Fibroblast of skin of left biceps (primary cell): ENCODE data around the gene UGT1A1.

Experiments used
- DNase-seq, 2 experiments: peaks; one replicate each; pipeline ENCODE4 v3.0.0-alpha.2; 2013; ENCODE audit warnings: low read depth in 2 of 2

UGT1A1 gene

DNA sequence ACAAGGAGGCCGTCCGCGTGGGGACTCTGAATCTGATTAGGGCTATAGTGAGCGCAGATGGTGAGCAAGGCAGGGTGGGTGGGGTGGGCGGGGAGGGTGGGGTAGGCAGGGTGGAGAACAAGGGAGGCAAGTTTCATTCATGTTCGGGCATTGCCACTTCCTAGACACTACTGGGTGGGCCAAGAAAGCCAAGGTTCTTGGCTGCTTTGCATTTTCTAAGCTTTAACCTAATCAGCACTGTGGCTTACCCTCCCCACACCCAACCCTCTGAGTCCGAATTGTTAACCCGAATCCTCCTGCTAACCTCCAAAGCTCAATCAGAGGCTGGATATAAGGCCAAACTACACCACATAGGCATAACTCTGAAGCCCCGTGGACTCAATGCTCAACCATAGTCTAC, 36.2 kb downstream of the UGT1A1 start:
- no peak for DNase-seq

DNA sequence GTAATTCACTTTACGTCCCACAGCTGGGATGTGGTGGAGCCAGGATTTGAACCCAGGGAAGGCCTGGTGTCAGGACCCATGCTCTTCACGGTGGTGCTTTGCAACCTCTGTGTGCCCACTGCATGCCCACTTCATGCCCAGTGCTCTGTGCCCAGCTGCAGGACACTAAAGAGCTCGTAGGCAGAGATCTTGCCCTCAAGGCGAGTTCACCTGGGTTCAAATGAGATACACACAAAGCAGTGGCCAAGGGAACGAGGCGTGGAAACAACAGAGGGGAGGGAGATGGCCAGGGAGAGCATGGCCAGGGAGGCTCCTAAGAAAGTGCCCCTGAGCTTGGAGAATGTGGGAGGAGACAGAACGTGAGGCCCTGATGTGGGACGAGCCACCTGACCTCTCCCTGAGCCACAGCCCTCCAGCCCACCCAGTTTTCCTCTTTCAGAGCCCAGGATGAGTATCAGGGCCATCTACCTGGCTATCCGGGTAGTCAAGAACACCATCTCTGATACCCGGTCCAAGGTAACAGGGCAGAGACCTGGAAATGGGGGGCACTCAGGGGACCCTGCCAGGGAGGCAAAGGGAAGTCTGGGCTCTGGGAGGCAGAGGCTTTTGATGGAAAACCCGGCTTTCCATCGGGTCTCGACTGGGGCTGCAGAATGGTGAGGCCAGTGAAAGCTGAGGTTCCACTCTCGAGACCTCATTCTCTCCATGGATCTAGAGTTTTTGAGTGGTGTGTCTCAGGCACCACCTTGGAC, 38.4 kb downstream of the UGT1A1 start:
- no peak for DNase-seq

DNA sequence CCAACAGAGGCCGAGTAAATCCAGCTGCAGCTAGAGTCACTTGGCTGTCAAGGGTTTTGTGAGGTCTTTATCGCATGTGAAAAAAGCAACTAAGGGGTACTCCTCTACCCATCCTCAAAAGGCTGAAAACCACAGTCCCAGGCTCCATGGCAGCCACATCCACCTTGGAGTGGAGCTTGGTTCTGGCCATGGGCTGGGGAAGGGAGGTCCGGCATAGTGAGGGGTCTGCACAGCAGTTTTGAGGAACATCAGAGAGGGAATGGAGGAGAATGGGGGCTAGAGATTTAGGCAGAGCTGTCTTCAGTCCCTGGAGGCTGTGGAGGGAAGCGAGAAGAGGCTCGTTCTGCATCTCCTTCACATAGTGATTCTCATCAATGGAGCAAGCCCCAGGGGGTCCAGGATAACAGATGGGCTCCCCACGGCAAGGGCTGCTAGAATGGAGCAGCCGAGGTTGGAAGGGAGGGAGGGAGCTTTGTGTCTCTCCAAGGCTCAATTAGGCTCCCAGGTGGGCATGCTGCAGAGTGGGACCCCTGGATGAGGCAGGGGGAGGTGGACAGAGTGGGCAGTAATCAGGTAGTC, 39.1 kb downstream of the UGT1A1 start:
- no peak for DNase-seq

DNA sequence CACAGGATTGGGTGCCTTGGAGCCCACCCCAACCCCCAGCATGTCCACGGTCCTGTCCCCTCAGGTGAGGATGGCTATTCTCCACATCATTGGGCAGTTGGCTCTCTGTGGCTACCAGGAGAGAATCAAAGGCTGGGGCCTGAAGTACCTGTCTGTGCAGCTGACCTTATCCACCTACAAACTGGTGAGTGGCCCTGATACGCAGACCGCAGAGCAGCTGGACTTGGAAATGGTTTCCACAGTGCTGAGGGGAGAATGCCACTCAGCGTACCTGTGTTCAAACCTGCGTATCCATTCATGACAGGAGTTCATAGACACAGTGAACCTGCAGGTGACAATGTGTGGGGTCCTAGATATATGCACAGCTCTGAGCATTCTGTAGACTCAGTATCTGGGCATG, 39.6 kb downstream of the UGT1A1 start:
- no peak for DNase-seq

DNA sequence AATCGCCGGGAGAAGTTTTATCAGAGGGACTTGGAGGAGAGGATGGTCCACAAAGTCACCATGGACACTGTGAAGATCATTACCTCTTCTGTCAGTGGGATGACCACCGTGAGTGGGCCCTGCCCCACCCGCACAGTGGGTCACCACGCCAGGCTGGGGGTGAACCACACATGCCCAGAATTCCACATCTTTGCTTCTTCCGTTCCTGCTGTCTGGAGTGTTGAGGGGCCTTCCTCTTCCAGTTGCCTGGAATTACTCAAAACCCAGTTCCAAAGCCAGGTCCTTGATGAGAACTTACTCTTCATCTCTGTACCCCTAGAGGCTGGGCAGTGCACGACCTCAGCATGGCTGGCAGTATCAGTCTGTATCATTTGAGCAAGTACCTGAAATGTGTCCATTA, 40.1 kb downstream of the UGT1A1 start:
- no peak for DNase-seq

DNA sequence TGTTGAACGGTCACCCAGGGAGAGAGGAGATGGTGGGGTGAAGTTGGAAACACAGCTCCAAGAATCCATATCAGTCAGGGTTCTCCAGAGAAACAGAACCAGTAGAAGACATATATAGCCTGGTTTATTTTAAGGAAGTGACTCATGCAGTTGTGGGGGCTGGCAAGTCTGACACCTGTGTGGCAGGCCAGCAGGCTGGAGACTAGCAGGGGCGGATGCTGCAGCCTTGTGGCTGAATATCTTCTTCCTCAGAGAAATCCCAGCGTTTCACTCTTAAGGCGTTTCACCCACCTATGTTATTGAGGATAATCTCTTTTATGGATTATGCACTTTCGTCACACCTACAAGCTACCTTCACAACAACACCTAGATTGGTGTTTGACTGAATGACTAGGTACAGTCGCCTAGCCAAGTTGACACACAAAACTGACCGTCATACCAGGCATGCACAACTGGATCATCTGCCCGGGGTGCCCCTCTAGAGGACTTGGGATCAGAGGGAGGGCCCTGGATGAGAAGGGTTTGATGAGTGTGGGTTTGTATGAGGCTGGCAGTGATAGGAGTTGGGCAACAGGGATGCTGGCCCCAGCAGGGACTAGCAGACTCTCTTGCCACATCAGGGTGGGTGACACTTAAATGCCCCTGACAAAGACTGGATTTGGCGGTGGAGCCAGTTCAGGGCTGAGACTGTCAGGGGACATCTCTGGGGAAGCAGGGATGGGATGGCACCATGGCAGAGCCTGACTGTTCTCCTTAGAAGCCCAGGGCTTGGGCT, 41.5 kb downstream of the UGT1A1 start:
- no peak for DNase-seq

DNA sequence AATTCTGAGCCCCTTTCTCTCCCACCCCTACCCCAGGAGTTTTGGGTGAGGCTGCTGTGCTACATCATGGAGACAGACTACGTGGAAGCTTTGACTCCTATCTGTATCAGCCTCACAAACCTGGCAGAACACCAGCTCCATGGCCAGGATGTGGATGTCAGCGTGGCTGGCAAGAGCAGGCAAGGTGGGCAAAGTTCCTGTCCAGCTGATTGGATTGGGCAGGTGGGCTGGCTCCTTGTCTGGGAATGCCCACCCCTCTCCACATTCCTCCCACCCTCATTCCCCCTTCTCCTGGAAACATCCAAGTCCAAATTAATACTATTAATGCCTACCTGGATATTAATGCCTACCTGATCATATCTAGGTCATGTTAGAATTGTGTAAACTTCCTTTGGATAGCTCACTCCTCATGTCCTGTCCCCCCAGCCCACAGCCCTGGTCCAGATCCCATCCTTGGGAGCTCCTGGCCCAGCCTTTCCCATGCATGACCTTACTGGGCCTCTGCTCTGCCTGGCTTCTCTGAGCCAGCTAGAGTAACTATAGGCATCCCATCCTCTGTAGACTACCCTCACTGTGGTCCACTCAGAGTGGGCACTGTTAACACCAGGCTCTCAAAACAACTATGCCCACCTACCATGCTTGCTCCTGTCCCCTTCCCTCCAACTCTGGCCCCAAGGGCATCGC, 42.2 kb downstream of the UGT1A1 start:
- DNase-seq: no peak

DNA sequence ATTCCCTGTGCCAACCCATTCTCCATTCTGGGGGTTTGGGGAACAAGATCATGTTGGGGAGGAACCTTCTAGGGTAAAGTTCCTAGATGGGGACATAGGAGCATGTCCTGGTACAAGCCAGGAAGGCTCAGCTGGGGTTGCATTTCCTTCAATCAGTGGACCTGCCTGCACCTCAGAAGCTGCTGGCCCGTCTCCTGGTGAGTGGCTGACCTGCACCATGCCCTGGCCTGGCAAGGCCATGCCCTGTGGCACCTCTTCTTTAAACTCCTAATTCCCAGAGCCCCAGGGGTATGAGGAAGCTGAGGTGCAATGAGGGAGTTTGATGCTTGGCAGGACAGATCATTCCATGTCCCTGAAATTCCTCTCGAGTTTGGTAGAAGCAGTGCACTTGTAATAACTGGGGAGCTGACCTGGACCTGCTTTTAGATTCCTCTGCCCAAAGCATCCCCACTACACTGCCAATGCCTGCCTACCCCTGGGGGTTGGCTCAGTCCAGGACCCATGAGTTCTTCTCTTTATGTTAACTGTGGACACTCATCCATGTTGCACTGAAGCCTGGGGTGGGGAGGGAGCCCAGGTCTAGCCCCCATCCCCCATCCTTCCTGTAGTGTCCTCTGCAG, 43.3 kb downstream of the UGT1A1 start:
- no peak for DNase-seq

DNA sequence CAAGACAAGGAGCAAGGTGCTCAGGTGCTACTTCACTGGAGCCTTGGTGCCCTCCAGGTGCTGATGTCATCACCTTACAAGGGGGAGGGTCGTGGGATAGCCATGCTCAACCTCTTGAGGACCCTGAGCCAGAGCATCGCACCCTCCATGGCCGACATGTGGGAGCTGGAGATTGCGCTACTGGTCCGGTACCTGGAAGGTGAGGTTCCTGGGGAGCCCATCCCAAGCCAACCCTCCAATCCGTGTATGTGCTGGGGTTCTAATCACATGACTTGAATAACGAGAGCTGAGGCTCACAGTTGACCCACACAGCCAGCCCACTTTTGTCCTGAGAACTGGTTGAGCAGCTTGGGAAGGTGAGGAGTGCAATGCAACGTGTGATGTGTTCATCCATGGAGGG, 43.9 kb downstream of the UGT1A1 start:
- no peak for DNase-seq

DNA sequence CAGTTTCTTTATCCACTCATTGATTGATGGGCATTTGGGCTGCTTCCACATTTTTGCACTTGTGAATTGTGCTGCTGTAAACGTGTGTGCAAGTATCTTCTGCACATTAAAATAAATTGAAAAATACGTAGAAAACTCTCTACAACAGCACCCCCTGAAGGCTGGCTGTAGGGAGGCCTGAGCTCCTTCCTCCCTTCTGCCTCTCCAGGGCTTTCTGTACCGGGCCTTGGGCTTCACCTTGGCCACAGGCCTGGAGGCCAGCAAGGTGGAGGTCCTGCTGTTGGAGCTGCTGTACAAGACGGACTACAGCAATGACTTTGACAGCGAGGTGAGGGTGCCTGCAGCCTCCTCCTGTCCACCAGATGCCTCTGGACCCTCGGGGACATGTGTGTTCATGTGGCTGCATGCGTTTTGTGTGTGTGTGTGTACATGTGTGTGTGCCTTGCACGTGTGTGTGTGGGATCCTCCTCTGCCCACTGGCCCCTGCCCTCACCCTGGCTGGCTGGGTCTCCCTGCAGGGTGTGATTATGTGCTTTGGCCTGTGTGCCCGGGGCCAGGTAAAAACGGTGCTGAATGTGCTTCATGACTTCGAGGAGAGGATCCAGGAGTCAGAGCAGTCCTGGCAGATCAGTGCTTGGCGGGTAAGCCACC, 47.3 kb downstream of the UGT1A1 start:
- no peak for DNase-seq

DNA sequence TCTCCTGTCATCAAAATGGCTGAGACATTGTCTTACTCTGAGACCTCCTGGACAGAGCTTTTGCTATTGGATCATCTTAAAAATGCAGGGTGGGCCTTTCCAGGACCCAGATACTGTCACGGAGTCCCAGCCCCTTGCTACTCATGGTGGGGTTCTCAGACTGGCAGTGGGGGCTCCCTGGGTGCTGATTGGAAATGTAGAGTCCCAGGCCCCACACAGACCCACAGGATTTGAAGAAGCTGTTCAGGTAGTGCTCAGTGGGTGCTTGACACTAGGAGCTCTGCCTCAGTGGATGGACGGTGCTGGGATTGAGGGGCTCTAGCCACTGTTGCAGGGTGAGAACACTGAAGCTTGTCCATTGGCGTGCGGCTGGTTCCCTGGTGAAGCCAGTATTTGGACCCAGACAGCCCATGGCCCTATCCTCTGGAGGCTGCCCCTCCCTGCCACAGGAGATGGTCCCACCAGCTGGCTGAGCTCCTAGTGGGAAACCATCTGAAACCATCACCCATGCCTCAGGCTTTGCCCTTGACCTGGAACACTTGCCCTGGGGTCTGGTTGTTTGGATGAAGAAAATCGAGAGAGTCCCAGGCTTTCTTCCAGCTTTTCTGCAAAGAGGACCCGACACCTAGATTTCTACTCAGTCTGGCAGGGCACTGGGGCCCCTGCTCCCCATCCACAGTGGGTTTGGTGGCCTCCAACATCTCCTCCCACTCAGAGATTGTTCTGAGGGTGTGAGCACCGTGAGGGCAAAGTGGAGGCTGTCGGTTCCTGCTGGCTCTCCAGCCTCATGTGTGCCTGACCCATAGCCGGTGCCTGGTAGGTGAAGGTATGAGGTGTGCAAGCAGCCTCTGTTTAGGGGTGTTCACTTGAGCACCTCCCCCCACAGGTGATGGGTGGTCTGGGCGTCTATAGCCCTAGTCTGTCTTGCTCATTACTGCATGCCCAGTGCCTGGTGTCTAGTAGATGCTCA, 48.2 kb downstream of the UGT1A1 start:
- no peak for DNase-seq

DNA sequence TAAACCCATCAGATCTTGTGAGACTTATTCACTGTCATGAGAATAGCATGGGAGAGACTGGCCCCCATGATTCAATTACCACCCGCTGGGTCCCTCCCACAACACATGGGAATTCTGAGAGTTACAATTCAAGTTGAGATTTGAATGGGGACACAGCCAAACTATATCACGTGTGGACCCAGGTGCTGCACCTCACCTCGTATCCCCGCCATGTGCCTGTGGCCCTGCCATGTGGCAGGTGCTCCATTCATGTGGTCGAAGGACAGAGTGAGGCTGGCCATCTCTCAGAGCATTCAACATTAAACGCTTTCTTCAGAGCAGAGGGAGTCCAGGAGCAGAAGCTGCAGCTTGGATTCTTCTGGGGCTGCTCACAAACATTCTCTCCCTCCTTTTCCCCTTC, 50.3 kb downstream of the UGT1A1 start:
- DNase-seq: no peak

DNA sequence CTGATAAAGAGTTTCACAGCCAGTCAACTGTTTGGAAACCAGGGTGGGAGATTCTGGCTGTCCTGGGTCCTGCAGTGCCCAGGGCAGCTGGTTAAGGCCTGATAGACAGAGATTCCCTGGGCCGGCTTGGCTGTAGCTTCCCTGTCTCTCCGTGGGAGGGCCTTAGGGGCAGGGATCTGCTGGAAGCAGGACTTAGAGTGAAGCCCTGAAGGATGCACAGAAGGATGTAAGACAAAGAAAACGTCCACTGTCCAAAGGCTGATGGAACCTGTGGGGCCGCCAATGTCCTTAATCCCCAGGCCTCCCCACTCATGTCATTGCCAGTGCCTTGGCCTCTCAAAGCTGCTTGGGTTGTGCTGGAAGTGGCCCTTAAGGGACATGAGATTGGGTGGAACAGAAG, 51.0 kb downstream of the UGT1A1 start:
- DNase-seq: no peak

DNA sequence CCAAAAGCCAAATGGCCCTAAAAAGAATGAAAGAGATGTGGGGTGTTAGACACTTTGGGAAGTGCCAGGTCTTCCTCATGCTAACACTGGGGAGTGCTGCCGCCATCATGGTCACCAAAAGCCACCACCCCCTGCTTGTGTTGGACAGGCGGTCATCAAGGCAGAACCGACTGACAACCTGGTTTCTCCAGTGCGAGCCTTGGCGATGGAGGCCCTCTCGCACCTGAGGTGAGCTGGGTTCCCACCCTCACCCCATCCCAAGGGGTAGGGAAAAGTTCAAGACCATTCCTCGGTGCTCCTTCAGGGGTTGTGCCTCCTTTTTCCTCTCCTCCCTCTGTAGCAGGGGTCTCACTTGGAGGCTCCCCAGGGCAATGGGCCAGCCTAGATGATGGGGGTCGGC, 51.7 kb downstream of the UGT1A1 start:
- no peak for DNase-seq

DNA sequence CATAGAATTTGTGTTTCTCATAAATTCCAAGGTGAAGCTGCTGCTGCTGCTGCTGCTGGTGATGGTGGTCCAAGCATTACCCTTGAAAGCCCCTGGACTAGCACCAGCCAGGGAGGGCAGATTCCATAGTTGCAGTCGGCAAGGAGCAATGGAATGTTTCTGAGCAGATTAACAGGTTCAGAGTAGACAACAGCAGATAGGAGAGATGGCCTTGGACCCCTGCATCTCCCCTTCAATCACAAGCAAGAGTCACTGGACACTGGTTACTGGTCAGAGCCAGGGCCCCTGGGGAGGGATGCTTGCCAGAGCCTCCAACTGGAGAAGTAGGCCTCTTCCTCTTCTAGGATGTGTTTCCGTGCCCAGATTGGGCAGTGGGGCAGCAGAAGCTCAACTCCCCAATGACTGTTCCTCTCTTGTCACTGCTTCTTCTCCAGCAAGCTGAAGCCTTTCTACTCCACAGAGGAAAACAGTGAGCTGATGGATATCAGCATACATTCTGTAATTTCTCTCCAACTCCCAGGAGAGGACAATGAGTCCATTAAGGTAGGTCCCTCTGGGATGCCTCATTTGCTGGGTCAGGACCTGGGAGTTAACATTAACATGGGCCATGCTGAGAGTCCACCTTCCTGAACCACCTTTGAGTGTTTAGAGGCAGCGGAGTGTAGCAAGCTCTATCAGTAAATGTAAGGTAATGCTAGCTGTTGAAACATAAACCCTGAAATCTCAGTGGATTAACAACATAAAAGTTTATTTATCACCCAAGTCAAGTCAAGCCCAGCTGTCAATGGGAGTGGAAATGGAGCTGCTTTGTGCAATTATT, 53.4 kb downstream of the UGT1A1 start:
- DNase-seq: no peak

DNA sequence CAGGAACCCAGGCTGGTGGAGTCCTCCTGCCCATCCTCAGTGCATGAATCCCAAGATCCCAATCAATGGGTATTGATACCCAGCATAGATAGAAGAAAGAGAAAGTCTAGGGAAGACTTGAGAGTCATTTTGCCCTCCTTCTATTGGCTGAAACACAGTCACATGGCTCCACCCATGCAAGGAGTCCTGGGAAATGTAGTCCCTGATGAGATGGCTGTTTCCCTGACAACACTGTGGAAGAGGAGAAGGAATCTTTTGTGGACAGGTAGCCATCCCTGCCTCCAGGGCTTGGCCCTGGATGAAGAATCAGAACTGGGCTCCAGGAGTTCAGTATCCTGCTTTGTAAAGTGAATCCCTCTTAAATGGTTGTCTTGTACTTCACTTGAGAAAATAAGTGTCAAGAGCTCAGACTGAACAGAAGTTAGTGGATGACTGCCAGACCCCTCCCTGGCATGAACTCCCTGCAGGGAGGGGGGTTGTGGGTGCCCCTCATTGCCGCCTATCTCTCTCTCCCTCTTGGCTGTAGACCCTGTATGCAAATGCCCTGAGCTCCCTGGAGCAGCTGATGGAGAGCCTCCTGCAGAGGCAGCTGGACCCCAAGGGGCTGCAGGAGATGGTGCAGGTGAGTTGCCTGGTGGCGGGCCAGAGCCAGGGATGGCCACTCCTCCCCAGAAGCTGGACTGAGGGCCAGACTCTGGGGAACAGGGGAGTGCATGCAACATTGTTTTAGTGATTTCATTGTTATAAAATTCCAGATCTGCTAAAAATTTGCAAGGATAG, 54.2 kb downstream of the UGT1A1 start:
- DNase-seq: no peak

DNA sequence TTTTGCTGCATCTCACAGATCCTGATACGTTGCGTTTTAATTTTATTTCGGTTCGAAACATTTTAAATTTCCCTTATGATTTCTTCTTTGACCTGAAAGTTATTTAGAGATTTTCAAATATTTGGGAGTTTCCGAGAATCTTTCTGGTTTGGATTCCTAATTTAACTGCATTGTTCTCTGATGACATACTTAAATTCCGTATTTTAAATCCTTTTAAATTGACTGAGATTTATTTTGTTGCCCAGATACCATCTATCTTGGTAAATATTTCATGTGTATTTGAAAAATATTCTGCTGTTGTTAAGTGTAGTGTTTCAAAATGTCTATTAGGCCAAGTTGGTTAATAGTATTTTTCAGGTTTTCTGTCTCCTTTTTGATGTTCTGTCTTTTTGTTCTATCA, 55.8 kb downstream of the UGT1A1 start:
- no peak for DNase-seq

DNA sequence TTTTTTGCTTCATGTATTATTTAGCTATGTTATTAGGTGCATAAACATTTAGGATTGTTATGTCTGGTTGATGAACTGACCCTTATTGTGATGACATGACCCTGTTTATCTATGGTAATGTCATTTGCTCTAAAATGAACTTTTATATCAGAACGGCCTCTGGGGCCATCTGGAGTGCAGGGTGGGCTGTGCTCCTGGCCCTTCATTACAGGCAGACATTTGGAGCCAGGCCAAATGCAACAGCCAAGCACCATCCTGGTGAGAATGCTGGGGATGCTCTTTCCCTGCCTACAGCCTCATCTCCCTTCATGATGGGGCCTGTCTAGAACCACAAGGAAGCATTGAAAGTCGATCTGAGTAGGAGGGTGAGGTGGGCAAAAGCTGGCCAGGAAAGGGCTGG, 56.3 kb downstream of the UGT1A1 start:
- no peak for DNase-seq

DNA sequence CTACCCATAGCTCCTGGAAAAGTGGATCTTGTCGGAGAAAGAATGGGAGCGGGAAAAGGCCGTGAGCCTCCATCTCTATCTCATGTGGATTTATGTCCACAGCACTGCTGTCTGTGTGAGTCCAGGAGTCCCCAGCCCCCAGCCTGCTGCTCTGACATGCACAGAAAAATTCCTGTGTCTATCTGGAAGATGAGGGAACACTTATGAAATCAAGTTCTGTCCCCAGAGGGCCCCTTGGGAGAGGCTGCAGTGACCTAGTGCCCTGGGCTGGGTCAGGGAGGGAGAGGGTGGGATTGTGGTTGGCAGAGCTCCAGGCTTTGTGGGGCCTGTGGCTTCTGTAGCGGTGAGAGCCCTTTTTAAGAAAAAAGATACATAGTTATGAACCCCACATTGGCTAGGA, 56.7 kb downstream of the UGT1A1 start:
- DNase-seq: no peak
